Adrenal gland (tissue), 5 donors: Measurements from ENCODE around the gene RNMT.

ENCODE experiments used
- CTCF ChIP-seq, 6 experiments: fragments of 450-650 bp in 4 of 6; fragments of 200-600 bp in 2 of 6; sonication (generic) in 1 of 6; IDR thresholded peaks; 1 replicate in 5 of 6; 2 replicates in 1 of 6; pipeline versions ENCODE4 v1.5.1 to v1.8.0; 2016 to 2021; ENCODE audit warnings: antibody characterized with exemption in 6 of 6, mild to moderate bottlenecking in 2 of 6, moderate library complexity in 1 of 6
- POLR2A ChIP-seq, 2 donors: fragments of 450-650 bp; IDR thresholded peaks; one replicate each; pipeline ENCODE4 v1.6.1; 2017; ENCODE audit warnings: antibody characterized with exemption in 2 of 2, mild to moderate bottlenecking in 2 of 2, moderate library complexity in 1 of 2
- donor health status: DM: no; HTN: no; CAD: no.

GRCh38 chr18:13804305-13804704 lies 77.8 kb downstream of the RNMT start:
- TF ChIP-seq CTCF (IDR thresholded peaks at IDR 0.05) (no peak), POLR2A (IDR thresholded peaks at IDR 0.05) (no peak)
